ENCODE data around the gene SLC35F2. TPM values are rescaled to one million over a fixed set of nuclear protein-coding genes. Genes with fewer than 3 reads are reported as not detected.

SLC35F2 gene
- polyA plus RNA-seq, 2 of the 4 experiments (the other 2 are of a cell fraction) = 27.0 to 32.8 TPM

- Histone ChIP-seq H3K9me3 (no peaks in the 10 kb centered on the region), H3K4me1 (peaks cover 9% of the 10 kb centered on the region; the same call in 2 of the 3 replicates), H3K4me3 (peak overlapping the region; percentile 82), H3K27ac (peak overlapping the region; percentile 91 to 95), H3K4me2 (peak overlapping the region; percentile 85)
- ChIA-PET CTCF (interaction anchor here (0.6 to 1.1 kb wide), 5 partner anchors 9 to 162 kb away, joined by 3 to 6 read pairs (median 4); no protein-coding TSS in a partner anchor), POLR2A (interaction anchor here (2.2 kb wide), 1 partner anchor 19 kb away, joined by 13 read pairs; no protein-coding TSS in a partner anchor)
- peak; percentile 44 to 67; a peak in 5 of 6 replicates for ATAC-seq
- DNase-seq (ENCODE audit: low read depth in 1 of 2, low spot score in 1 of 2) = peak; percentile 36 to 41
- 6% methylated on average over 25 of the region's 31 CpGs for WGBS (ENCODE audit: missing lambda C conversion rate)
- TF ChIP-seq POLR2AphosphoS2 (conservative IDR thresholded peaks at IDR 0.05; ENCODE audit: low read length) = no peak
- TF ChIP-seq, protein P1, sequence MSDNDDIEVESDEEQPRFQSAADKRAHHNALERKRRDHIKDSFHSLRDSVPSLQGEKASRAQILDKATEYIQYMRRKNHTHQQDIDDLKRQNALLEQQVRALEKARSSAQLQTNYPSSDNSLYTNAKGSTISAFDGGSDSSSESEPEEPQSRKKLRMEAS (IDR thresholded peaks at IDR 0.05) = peak; percentile 15; the same call in 1 of the 2 replicates
- TF ChIP-seq ZC3H11A (IDR thresholded peaks at IDR 0.05) = no peak
- no peak for TF ChIP-seq JUNB (IDR thresholded peaks at IDR 0.05)
- TF ChIP-seq EHF (CRISPR knock-in tag; IDR thresholded peaks at IDR 0.05) = no peak
- no peak for TF ChIP-seq RNF2 (IDR thresholded peaks at IDR 0.05; ENCODE audit: borderline replicate concordance, low read depth)
- no peak for TF ChIP-seq RAD21 (conservative IDR thresholded peaks at IDR 0.05 in 1 of 2, IDR thresholded peaks at IDR 0.05 in 1 of 2)
- FAIRE-seq = no peak
Measured at GRCh38 chr11:107859459-107860239, 1.1 kb upstream of the SLC35F2 start.

DNA sequence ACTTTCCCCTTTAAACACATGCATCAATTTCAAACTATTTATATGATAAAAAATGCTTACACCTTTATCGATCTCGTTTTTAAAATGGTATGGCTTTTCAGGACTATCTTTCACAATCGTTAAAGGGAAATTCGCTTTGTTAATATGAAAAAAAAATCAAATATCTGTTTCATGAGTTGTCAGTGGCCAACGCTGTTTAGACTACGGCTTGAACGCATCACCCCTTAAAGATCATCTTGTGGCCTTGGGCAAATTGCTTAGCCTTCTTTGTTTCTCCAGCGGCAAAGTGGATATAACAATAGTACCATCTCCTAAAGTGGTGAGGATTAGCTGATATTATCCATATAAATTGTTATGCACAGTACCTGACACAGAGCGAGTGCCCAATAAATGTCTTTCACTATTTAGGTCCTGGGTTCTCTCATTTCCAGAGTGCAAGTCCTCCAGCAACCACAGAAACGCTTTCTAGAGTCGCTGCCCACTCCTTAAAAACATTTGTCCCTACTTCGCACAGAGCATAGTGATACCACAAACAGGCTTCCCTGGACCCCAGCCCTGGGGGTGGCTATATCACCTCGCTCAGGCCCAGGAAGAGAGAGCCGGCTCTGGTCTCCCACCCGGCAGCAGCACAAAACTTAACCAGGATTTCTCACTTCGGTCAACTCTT, 904 bp downstream of the SLC35F2 start:
- ChIA-PET CTCF (no interaction called here), POLR2A (interaction anchor here (2.2 kb wide), 1 partner anchor 17 kb away, joined by 13 read pairs; no protein-coding TSS in a partner anchor)
- Histone ChIP-seq H3K4me3 (peak overlapping the region; percentile 82), H3K27ac (peak overlapping the region; percentile 91 to 95), H3K4me2 (peak overlapping the region; percentile 85), H3K9me3 (no peaks in the 10 kb centered on the region), H3K4me1 (peaks cover 9% of the 10 kb centered on the region; the same call in 2 of the 3 replicates)
- 9% methylated on average over 12 of the region's 16 CpGs for WGBS (ENCODE audit: missing lambda C conversion rate)
- FAIRE-seq (no peak), ATAC-seq (peak; percentile 15 to 38; a peak in 5 of 6 replicates), DNase-seq (ENCODE audit: low read depth in 1 of 2, low spot score in 1 of 2) (peak in 1 of 2 experiments; percentile 18)
- TF ChIP-seq, protein P2, sequence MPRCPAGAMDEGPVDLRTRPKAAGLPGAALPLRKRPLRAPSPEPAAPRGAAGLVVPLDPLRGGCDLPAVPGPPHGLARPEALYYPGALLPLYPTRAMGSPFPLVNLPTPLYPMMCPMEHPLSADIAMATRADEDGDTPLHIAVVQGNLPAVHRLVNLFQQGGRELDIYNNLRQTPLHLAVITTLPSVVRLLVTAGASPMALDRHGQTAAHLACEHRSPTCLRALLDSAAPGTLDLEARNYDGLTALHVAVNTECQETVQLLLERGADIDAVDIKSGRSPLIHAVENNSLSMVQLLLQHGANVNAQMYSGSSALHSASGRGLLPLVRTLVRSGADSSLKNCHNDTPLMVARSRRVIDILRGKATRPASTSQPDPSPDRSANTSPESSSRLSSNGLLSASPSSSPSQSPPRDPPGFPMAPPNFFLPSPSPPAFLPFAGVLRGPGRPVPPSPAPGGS (IDR thresholded peaks at IDR 0.05) = no peak
- TF ChIP-seq JUN (IDR thresholded peaks at IDR 0.05) (no peak), NFE2L2 (conservative IDR thresholded peaks at IDR 0.05; ENCODE audit: low read length) (no peak), ZNF302 (CRISPR knock-in tag; IDR thresholded peaks at IDR 0.05) (no peak), SMC3 (IDR thresholded peaks at IDR 0.05) (no peak), RCOR1 (IDR thresholded peaks at IDR 0.05; ENCODE audit: low read depth, low read length) (no peak), CHD2 (IDR thresholded peaks at IDR 0.05; ENCODE audit: low read length, partially characterized antibody) (no peak), HDAC2 (IDR thresholded peaks at IDR 0.05) (no peak)

- H3K4me1 ChIP-seq = peaks cover 9% of the 10 kb centered on the region; the same call in 2 of the 3 replicates
- peak overlapping the region; percentile 91 to 95 for H3K27ac ChIP-seq
- FAIRE-seq (no peak), ATAC-seq (no peak), DNase-seq (ENCODE audit: low read depth in 1 of 2, low spot score in 1 of 2) (peak in 1 of 2 experiments; percentile 24)
- ChIA-PET POLR2A (no interaction called here), CTCF (no interaction called here)
- 18% methylated on average over 5 of the region's 7 CpGs for WGBS (ENCODE audit: missing lambda C conversion rate)
- peak overlapping the region; percentile 82 for H3K4me3 ChIP-seq
- H3K4me2 ChIP-seq = peak overlapping the region; percentile 85
- no peaks in the 10 kb centered on the region for H3K9me3 ChIP-seq
- no peak for TF ChIP-seq HMGXB4 (CRISPR knock-in tag; IDR thresholded peaks at IDR 0.05; ENCODE audit: borderline replicate concordance)
- no peak for TF ChIP-seq ESRRA (IDR thresholded peaks at IDR 0.05; ENCODE audit: borderline replicate concordance, low read length)
- TF ChIP-seq EHMT2 (IDR thresholded peaks at IDR 0.05; ENCODE audit: low read depth) = no peak
- no peak for TF ChIP-seq POLR2A (IDR thresholded peaks at IDR 0.05; ENCODE audit: low read length)
- TF ChIP-seq RAD21 (conservative IDR thresholded peaks at IDR 0.05 in 1 of 2, IDR thresholded peaks at IDR 0.05 in 1 of 2) = no peak
- no peak for TF ChIP-seq USF2 (IDR thresholded peaks at IDR 0.05)
- TF ChIP-seq FOXS1 (CRISPR knock-in tag; IDR thresholded peaks at IDR 0.05) = no peak
- TF ChIP-seq, protein P3, sequence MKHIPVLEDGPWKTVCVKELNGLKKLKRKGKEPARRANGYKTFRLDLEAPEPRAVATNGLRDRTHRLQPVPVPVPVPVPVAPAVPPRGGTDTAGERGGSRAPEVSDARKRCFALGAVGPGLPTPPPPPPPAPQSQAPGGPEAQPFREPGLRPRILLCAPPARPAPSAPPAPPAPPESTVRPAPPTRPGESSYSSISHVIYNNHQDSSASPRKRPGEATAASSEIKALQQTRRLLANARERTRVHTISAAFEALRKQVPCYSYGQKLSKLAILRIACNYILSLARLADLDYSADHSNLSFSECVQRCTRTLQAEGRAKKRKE (CRISPR knock-in tag; IDR thresholded peaks at IDR 0.05; ENCODE audit: low read depth) = no peak
- TF ChIP-seq EHF (CRISPR knock-in tag; IDR thresholded peaks at IDR 0.05) = no peak
- no peak for TF ChIP-seq SMC3 (IDR thresholded peaks at IDR 0.05)
Measured at GRCh38 chr11:107856981-107857517, 1.5 kb downstream of the SLC35F2 start.

Measured in A549 (cell line).